ENCODE measurements around the gene ERC2. TPM values are rescaled to one million over a fixed set of nuclear protein-coding genes. Genes with fewer than 3 reads are reported as not detected.

Gene ERC2
- polyA plus RNA-seq, 3 donors: not detected

GRCh38 chr3:56101576-56101975 lies 366.7 kb downstream of the ERC2 start:
- 28% methylated on average over 3 of the region's 6 CpGs for WGBS (ENCODE audit: insufficient coverage)
- Histone ChIP-seq H3K79me2 (ENCODE audit: insufficient read depth, low read length) (no peaks in the 10 kb centered on the region), H3K36me3 (replicated peaks in 1 of 2; ENCODE audit: control insufficient read depth in 1 of 2, insufficient read depth in 2 of 2, low read length in 2 of 2) (no peaks in the 10 kb centered on the region), H3K4me2 (replicated peaks; ENCODE audit: extremely low read depth, low read length, poor library complexity, severe bottlenecking) (no peak overlapping the region), H3K27ac (ENCODE audit: low read depth in 1 of 2, low read length in 2 of 2) (no peak overlapping the region), H3K9ac (ENCODE audit: insufficient read depth, low read length, poor library complexity, severe bottlenecking) (no peak overlapping the region), H2AFZ (ENCODE audit: insufficient read depth, low read depth, low read length, poor library complexity, severe bottlenecking) (no peak overlapping the region), H4K20me1 (ENCODE audit: insufficient read depth, low read length) (no peaks in the 10 kb centered on the region), H3K9me3 (replicated peaks in 1 of 2; ENCODE audit: control insufficient read depth in 1 of 2, insufficient read depth in 1 of 2, low read length in 2 of 2) (no peaks in the 10 kb centered on the region), H3K27me3 (ENCODE audit: control insufficient read depth in 2 of 2, insufficient read depth in 2 of 2, low read length in 2 of 2) (no peaks in the 10 kb centered on the region), H3K4me3 (replicated peaks in 1 of 3; ENCODE audit: low read depth in 2 of 3, low read length in 3 of 3) (no peak overlapping the region), H3K4me1 (ENCODE audit: control insufficient read depth in 1 of 2, insufficient read depth in 2 of 2, low read length in 2 of 2) (no peaks in the 10 kb centered on the region)
- Mint-ChIP-seq H3K27ac (no peak overlapping the region), H3K27me3 (ENCODE audit: low read depth in 3 of 3) (peaks cover 3 to 7% (median 6%) of the 10 kb centered on the region in 3 donors), H3K9me3 (peaks cover 0 to 5% (median 0%) of the 10 kb centered on the region in 7 donors), H3K4me1 (no peaks in the 10 kb centered on the region), H3K4me3 (no peak overlapping the region), H3K36me3 (no peaks in the 10 kb centered on the region)
- intact Hi-C loops (cut with micrococcal nuclease): no loop called here
- no peak for TF ChIP-seq CTCF (IDR thresholded peaks at IDR 0.05)
- no peak for DNase-seq

- Mint-ChIP-seq H3K36me3 (no peaks in the 10 kb centered on the region), H3K4me3 (no peak overlapping the region), H3K27me3 (ENCODE audit: low read depth in 3 of 3) (peaks cover 0 to 6% (median 0%) of the 10 kb centered on the region in 3 donors), H3K27ac (no peak overlapping the region), H3K4me1 (no peaks in the 10 kb centered on the region), H3K9me3 (peaks cover 0 to 1% (median 0%) of the 10 kb centered on the region in 7 donors)
- Histone ChIP-seq H3K9me3 (replicated peaks in 1 of 2; ENCODE audit: control insufficient read depth in 1 of 2, insufficient read depth in 1 of 2, low read length in 2 of 2) (no peaks in the 10 kb centered on the region), H3K4me2 (replicated peaks; ENCODE audit: extremely low read depth, low read length, poor library complexity, severe bottlenecking) (no peak overlapping the region), H3K27ac (ENCODE audit: low read depth in 1 of 2, low read length in 2 of 2) (no peak overlapping the region), H3K4me1 (ENCODE audit: control insufficient read depth in 1 of 2, insufficient read depth in 2 of 2, low read length in 2 of 2) (no peaks in the 10 kb centered on the region), H3K9ac (ENCODE audit: insufficient read depth, low read length, poor library complexity, severe bottlenecking) (no peak overlapping the region), H3K4me3 (replicated peaks in 1 of 3; ENCODE audit: low read depth in 2 of 3, low read length in 3 of 3) (no peak overlapping the region), H3K79me2 (ENCODE audit: insufficient read depth, low read length) (no peaks in the 10 kb centered on the region), H3K36me3 (replicated peaks in 1 of 2; ENCODE audit: control insufficient read depth in 1 of 2, insufficient read depth in 2 of 2, low read length in 2 of 2) (no peaks in the 10 kb centered on the region), H2AFZ (ENCODE audit: insufficient read depth, low read depth, low read length, poor library complexity, severe bottlenecking) (no peak overlapping the region), H3K27me3 (ENCODE audit: control insufficient read depth in 2 of 2, insufficient read depth in 2 of 2, low read length in 2 of 2) (no peaks in the 10 kb centered on the region), H4K20me1 (ENCODE audit: insufficient read depth, low read length) (no peaks in the 10 kb centered on the region)
- intact Hi-C loops (cut with micrococcal nuclease): no loop called here
- 100% methylated on average over 1 of the region's 2 CpGs for WGBS (ENCODE audit: insufficient coverage)
- DNase-seq: no peak
- no peak for TF ChIP-seq CTCF (IDR thresholded peaks at IDR 0.05)
Observed at GRCh38 chr3:56096999-56097398, 371.3 kb downstream of the ERC2 start.

Measured in CD14-positive monocyte (primary cell).